GM12875 (cell line): Measurements from ENCODE around the gene RAB21.

Source experiments
- H3K4me3 ChIP-seq: one replicate; pipeline ENCODE4 v1.5.1; 2011; ENCODE audit warnings: low read depth, low read length, control low read depth
- CTCF ChIP-seq: IDR thresholded peaks from 2 replicates; pipeline ENCODE4 v1.5.1; 2011; ENCODE audit warnings: low read depth, mild to moderate bottlenecking, control low read depth, inconsistent platforms, low read length, moderate library complexity, borderline replicate concordance; ENCODE audit not compliant: insufficient read depth

Gene RAB21

DNA sequence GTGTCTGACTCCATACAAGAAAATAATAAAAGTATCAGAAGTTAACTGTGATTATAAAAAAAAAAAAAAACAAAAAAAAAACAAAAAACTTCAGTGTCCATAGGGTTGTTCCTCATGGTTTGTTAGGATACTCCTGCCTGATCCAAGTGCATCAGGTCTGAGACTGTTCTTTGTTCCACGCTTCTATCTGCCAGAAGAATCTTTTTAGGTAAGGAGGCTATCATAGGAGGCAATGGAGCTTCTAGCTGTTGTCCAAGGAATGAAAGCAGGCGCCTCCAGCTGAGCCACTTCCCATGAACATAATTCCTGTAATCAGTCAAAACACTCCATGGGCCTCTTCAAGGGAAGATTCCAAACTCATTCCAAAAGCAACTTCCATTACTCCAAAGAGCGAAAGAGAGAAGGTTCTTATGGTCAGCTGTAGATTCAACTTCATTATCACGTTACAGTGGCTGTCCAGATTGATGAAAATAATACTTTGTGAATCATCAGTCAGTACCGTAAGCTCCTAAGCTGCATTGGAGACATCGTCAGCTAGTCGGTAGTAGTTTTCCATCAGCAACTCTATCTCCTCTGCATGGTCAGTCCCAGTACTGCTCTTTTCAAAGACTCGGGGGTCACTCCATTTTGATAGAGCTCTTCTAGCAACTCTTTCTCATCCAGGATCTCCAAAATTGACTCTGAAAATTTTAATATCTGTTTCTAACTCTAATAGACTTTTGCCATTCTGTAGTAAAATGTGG, 94.6 kb downstream of the RAB21 start:
- TF ChIP-seq CTCF: no peak

More for the DNA sequence above, 94.6 kb downstream of the RAB21 start:
- no peak overlapping the region for H3K4me3 ChIP-seq
